Sigmoid colon (tissue), 3 donors: ENCODE data around the gene HDGFL2.

ENCODE experiments used
- POLR2A ChIP-seq, 2 donors: fragments of 450-650 bp; IDR thresholded peaks; one replicate each; pipeline ENCODE4 v1.6.1; 2016; ENCODE audit warnings: antibody characterized with exemption in 2 of 2, mild to moderate bottlenecking in 2 of 2, moderate library complexity in 2 of 2
- TF ChIP-seq, protein P1 (sequence below), 4 experiments: fragments of 450-650 bp in 3 of 4; fragments of 200-600 bp in 1 of 4; IDR thresholded peaks; one replicate each; pipeline ENCODE4 v1.5.1; 2016 to 2019; ENCODE audit warnings: antibody characterized with exemption in 4 of 4, mild to moderate bottlenecking in 3 of 4, moderate library complexity in 2 of 4

DNA sequence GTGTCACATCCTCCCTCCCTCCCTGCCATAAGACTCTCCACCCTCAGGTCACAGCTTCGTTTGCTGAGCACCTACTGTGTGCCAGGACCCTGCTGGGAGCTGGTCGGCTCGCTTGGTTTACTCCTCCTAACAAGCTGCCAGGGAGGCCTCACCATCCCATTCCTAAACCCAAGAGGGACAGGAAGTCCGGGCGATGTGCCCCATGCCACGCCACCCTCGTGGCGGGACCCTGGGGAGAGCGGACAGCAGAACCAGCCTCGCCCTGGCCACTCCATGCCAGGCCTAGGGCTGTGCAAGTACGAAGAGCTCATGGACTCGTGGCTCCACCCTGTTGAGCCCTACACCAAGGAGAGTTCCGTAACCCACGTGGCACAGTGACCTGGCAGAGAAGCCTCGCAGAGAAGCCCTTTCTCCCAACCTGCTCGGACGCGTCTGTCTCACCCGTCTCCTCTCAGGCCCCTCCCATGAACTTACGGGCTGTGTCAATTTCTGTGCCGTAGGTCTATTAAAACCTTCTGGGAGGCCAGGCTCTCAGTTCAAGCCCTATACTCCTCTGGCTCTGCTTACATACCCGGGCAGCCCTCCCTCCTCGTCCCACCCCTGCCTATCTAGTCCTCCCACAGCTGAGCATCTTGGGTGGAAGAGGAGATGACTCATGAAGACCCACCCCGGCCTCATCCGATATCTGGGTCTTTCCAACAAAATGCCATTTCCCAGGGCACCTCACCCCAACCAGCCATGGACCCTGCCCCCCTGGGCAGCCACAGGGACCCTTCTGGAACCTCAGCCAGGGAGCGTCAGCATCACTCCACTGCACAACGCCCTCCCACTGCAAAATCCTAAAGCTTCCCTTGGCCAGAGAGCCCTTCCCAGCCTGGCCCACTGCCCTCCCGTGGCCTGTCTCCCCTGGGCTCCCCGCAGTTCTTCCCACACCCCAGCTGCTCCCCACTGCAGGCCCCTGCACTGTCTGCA is 17.1 kb upstream of the HDGFL2 start:
- TF ChIP-seq, protein P1, sequence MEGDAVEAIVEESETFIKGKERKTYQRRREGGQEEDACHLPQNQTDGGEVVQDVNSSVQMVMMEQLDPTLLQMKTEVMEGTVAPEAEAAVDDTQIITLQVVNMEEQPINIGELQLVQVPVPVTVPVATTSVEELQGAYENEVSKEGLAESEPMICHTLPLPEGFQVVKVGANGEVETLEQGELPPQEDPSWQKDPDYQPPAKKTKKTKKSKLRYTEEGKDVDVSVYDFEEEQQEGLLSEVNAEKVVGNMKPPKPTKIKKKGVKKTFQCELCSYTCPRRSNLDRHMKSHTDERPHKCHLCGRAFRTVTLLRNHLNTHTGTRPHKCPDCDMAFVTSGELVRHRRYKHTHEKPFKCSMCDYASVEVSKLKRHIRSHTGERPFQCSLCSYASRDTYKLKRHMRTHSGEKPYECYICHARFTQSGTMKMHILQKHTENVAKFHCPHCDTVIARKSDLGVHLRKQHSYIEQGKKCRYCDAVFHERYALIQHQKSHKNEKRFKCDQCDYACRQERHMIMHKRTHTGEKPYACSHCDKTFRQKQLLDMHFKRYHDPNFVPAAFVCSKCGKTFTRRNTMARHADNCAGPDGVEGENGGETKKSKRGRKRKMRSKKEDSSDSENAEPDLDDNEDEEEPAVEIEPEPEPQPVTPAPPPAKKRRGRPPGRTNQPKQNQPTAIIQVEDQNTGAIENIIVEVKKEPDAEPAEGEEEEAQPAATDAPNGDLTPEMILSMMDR (IDR thresholded peaks at IDR 0.05): no peak
- TF ChIP-seq POLR2A (IDR thresholded peaks at IDR 0.05): no peak
